ENCODE data around the gene CERK.

DNA sequence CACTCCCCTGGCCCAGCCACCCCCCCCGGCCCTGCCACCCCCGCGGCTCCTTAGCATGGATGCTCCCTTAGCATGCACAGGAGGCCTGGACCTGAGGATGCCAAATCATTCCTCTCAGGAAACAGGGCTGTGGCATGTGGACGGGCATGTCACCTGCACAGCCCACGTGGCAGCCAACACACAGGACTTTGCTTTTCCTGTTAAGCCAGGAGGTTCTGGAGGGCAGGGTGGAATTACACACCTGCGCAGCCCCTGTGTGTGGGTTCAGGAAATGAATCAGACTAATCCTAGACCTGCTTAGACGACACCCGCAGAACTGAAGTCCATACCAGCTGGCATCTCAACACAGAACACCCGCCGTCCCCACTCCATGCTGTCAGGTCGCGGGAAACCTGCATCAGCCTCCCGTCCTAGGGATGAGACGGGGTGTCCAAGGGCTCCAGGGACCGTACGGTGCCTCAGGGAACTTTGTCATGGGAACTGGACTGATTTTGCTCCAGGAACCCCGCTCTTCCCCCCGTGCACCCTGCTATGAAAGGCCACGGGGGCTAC lies 10.2 kb downstream of the CERK start:
- TF ChIP-seq, protein P1, sequence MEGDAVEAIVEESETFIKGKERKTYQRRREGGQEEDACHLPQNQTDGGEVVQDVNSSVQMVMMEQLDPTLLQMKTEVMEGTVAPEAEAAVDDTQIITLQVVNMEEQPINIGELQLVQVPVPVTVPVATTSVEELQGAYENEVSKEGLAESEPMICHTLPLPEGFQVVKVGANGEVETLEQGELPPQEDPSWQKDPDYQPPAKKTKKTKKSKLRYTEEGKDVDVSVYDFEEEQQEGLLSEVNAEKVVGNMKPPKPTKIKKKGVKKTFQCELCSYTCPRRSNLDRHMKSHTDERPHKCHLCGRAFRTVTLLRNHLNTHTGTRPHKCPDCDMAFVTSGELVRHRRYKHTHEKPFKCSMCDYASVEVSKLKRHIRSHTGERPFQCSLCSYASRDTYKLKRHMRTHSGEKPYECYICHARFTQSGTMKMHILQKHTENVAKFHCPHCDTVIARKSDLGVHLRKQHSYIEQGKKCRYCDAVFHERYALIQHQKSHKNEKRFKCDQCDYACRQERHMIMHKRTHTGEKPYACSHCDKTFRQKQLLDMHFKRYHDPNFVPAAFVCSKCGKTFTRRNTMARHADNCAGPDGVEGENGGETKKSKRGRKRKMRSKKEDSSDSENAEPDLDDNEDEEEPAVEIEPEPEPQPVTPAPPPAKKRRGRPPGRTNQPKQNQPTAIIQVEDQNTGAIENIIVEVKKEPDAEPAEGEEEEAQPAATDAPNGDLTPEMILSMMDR (IDR thresholded peaks at IDR 0.05): no peak
- no peak for TF ChIP-seq POLR2A (IDR thresholded peaks at IDR 0.05)
